K562 (cell line): ENCODE data around the gene PAN2. TPM values are rescaled to one million over a fixed set of nuclear protein-coding genes. Genes with fewer than 3 reads are reported as not detected.

Source experiments
- ADNP ChIP-seq: fragments of 200-800 bp; sonication (Bioruptor generic); IDR thresholded peaks from 2 replicates; pipeline ENCODE4 v1.6.1; 2016; ENCODE audit warnings: missing genetic modification characterization, missing compliant biosample characterization
- ARNT ChIP-seq, 2 experiments: fragments of 450-650 bp; IDR thresholded peaks; 2 replicates each; pipeline ENCODE4 v1.6.1; 2016; ENCODE audit warnings: mild to moderate bottlenecking in 1 of 2
- EWSR1 ChIP-seq: fragments of 450-650 bp; IDR thresholded peaks from 2 replicates; pipeline ENCODE4 v1.6.1; 2018; ENCODE audit warnings: borderline replicate concordance, mild to moderate bottlenecking, low read depth, moderate library complexity; ENCODE audit not compliant: partially characterized antibody
- NFRKB ChIP-seq: fragments of 450-650 bp; IDR thresholded peaks from 2 replicates; pipeline ENCODE4 v1.6.1; 2016; ENCODE audit warnings: low read depth
- PBX2 ChIP-seq, 2 experiments: IDR thresholded peaks in 1 of 2; conservative IDR thresholded peaks in 1 of 2; 2 replicates each; pipeline ENCODE4 v1.6.1; 2016; ENCODE audit warnings: low read depth in 2 of 2, mild to moderate bottlenecking in 1 of 2, missing compliant biosample characterization in 1 of 2, missing genetic modification characterization in 1 of 2, moderate library complexity in 1 of 2
- PHB ChIP-seq: fragments of 250-450 bp; sonication (Bioruptor Pico); IDR thresholded peaks from 2 replicates; pipeline ENCODE4 v1.5.0; 2021
- PHTF2 ChIP-seq: fragments of 250-450 bp; sonication (Bioruptor Pico); IDR thresholded peaks from 2 replicates; pipeline ENCODE4 v1.5.0; 2021; ENCODE audit warnings: mild to moderate bottlenecking
- REST ChIP-seq, 2 experiments: fragments of 450-650 bp; formaldehyde crosslinking in 1 of 2; IDR thresholded peaks; 2 replicates each; pipeline versions ENCODE4 v1.4.0 to v1.6.1; 2014 to 2020; ENCODE audit warnings: mild to moderate bottlenecking in 2 of 2, borderline replicate concordance in 1 of 2, low read depth in 1 of 2
- THAP7 ChIP-seq: fragments of 250-450 bp; sonication (Bioruptor Pico); IDR thresholded peaks from 2 replicates; pipeline ENCODE4 v1.5.0; 2021
- YY1 ChIP-seq, 3 experiments: IDR thresholded peaks; 2 replicates each; pipeline ENCODE4 v1.6.1; 2011; ENCODE audit warnings: low read length in 2 of 3, mild to moderate bottlenecking in 2 of 3, moderate library complexity in 2 of 3, borderline replicate concordance in 1 of 3, control low read depth in 1 of 3, low read depth in 1 of 3; ENCODE audit not compliant: insufficient read depth in 3 of 3, insufficient replicate concordance in 2 of 3, control insufficient read depth in 1 of 3, insufficient read length in 1 of 3; ENCODE audit errors: extremely low read depth in 1 of 3
- ZKSCAN8 ChIP-seq: fragments of 200-800 bp; sonication (Bioruptor generic); IDR thresholded peaks from 2 replicates; pipeline ENCODE4 v1.6.1; 2016; ENCODE audit warnings: missing genetic modification characterization, missing compliant biosample characterization
- ZNF785 ChIP-seq: fragments of 250-450 bp; sonication (Bioruptor Pico); IDR thresholded peaks from 2 replicates; pipeline ENCODE4 v1.4.0; 2020; ENCODE audit warnings: mild to moderate bottlenecking
- polyA plus RNA-seq, 8 experiments: library from polyadenylated mRNA; depleted of rRNA in 4 of 8; stranded (reverse) in 5 of 8; unstranded in 3 of 8; fragments of >200 nt; fragmentation: Nextera tagmentation in 2 of 8; fragmentation: Illumina TruSeq in 1 of 8; extraction: Ambion mirVana in 2 of 8; extraction: Trizol in 1 of 8; gene quantifications; 2 replicates each; pipeline versions ENCODE4 v1.2.1 to v1.2.3, GENCODE V29; 2011 to 2014; ENCODE audit warnings: inconsistent platforms in 1 of 8, missing spikeins in 1 of 8
- total RNA-seq, 7 experiments: library from RNA; depleted of rRNA in 6 of 7; stranded (reverse); fragments of >200 nt in 6 of 7; fragmentation: Illumina TruSeq in 2 of 7; extraction: Trizol in 2 of 7; gene quantifications; 2 replicates each; pipeline versions ENCODE4 v1.2.1 to v1.2.3, GENCODE V29; 2011 to 2021; ENCODE audit warnings: low replicate concordance in 1 of 7

The PAN2 gene
- total and polyA plus RNA-seq, 9 of the 15 experiments (the other 6 are each of a cell fraction or from before 2014, with no cell fraction given), result 15.0 to 66.1 (median 25.9) TPM

- TF ChIP-seq REST (IDR thresholded peaks at IDR 0.05; ENCODE audit: borderline replicate concordance) (no peak), REST (CRISPR knock-in tag; IDR thresholded peaks at IDR 0.05; ENCODE audit: low read depth) (no peak), EWSR1 (no peak), PHB (CRISPR knock-in tag) (no peak), NFRKB (no peak), ZNF785 (CRISPR knock-in tag) (no peak), ADNP (tag) (0 out of 2 replicates have a peak, but pooled peaks have one; percentile 48), ARNT (IDR thresholded peaks at IDR 0.05) (no peak), ZKSCAN8 (CRISPR knock-in tag) (no peak), THAP7 (CRISPR knock-in tag) (no peak), YY1 (IDR thresholded peaks at IDR 0.05; ENCODE audit: borderline replicate concordance in 1 of 3, control insufficient read depth in 1 of 3, extremely low read depth in 1 of 3, insufficient read depth in 3 of 3, insufficient read length in 1 of 3, insufficient replicate concordance in 2 of 3, low read depth in 1 of 3, low read length in 2 of 3) (peak in 1 of 3 experiments; percentile 13), PBX2 (CRISPR knock-in tag; IDR thresholded peaks at IDR 0.05; ENCODE audit: low read depth) (no peak), PBX2 (tag; conservative IDR thresholded peaks at IDR 0.05; ENCODE audit: low read depth) (peak; percentile 87), PHTF2 (CRISPR knock-in tag) (no peak)
Measured at GRCh38 chr12:56375598-56376434, 42.0 kb upstream of the PAN2 start (continued).
